CD4-positive, alpha-beta T cell treated with Interleukin-15 for 4 hours (primary cell): ENCODE results near the gene FAM162A.

Source experiments
- DNase-seq: peaks from one replicate; pipeline ENCODE4 v3.0.0-alpha.2; 2020; ENCODE audit warnings: low spot score

Gene FAM162A

GRCh38 chr3:122387709-122388108 is 3.7 kb downstream of the FAM162A start:
- DNase-seq = no peak

GRCh38 chr3:122389197-122389596 is 5.2 kb downstream of the FAM162A start:
- DNase-seq = no peak

- no peak for DNase-seq
Measured at GRCh38 chr3:122389892-122390291, 5.9 kb downstream of the FAM162A start.

- DNase-seq = no peak
Measured at GRCh38 chr3:122390665-122391064, 6.7 kb downstream of the FAM162A start.

- DNase-seq = no peak
Measured at GRCh38 chr3:122391681-122392446, 7.9 kb downstream of the FAM162A start.

- peak; percentile 58 for DNase-seq
Measured at GRCh38 chr3:122392868-122393844, 9.2 kb downstream of the FAM162A start.

GRCh38 chr3:122394173-122394572 is 10.2 kb downstream of the FAM162A start:
- no peak for DNase-seq

- no peak for DNase-seq
Measured at GRCh38 chr3:122395582-122395981, 11.6 kb downstream of the FAM162A start.

GRCh38 chr3:122396511-122396910 is 12.5 kb downstream of the FAM162A start:
- no peak for DNase-seq

GRCh38 chr3:122397201-122397600 is 13.2 kb downstream of the FAM162A start:
- no peak for DNase-seq

GRCh38 chr3:122398920-122399319 is 14.9 kb downstream of the FAM162A start:
- DNase-seq = no peak

GRCh38 chr3:122403489-122403888 is 19.5 kb downstream of the FAM162A start:
- no peak for DNase-seq

GRCh38 chr3:122405015-122405414 is 21.0 kb downstream of the FAM162A start:
- DNase-seq = no peak

GRCh38 chr3:122406198-122406597 is 22.2 kb downstream of the FAM162A start:
- no peak for DNase-seq

- no peak for DNase-seq
Measured at GRCh38 chr3:122407946-122408345, 24.0 kb downstream of the FAM162A start.

GRCh38 chr3:122409446-122409845 is 25.5 kb downstream of the FAM162A start:
- no peak for DNase-seq

- DNase-seq = no peak
Measured at GRCh38 chr3:122410111-122410510, 26.1 kb downstream of the FAM162A start.

- DNase-seq = no peak
Measured at GRCh38 chr3:122410639-122411038, 26.7 kb downstream of the FAM162A start.

GRCh38 chr3:122414391-122414790 is 30.4 kb downstream of the FAM162A start:
- no peak for DNase-seq

GRCh38 chr3:122415104-122415744 is 31.2 kb downstream of the FAM162A start:
- DNase-seq = peak; percentile 51

GRCh38 chr3:122415762-122416654 is 32.0 kb downstream of the FAM162A start, which contains the start of gene WDR5B:
Gene WDR5B (minus strand): TSS chr3:122416062. CDS start chr3:122415528, 534 bp downstream.
- peak; percentile 98 for DNase-seq
